SKM-1 (cell line): ENCODE measurements around the gene CNIH2.
"Not testable (repeated sequence)": the region's sequence is repeated elsewhere in the genome, so short reads cannot be mapped to it uniquely, and the experiment has no call there.

Source experiments
- DNase-seq: peaks from one replicate; lab custom pipeline; 2025; ENCODE audit not compliant: unreplicated experiment; lab: John Stamatoyannopoulos, UW

Gene CNIH2

GRCh38 chr11:66275984-66276612 is 1.9 kb upstream of the CNIH2 start:
- DNase-seq, result no peak

- DNase-seq, result not testable (repeated sequence)
These were observed 1.4 kb upstream of the CNIH2 start for GRCh38 chr11:66276619-66277018.

- DNase-seq, result not testable (repeated sequence)
These were observed 911 bp upstream of the CNIH2 start for GRCh38 chr11:66277064-66277463.

GRCh38 chr11:66278363-66279091 is 552 bp downstream of the CNIH2 start:
- no peak for DNase-seq

GRCh38 chr11:66279092-66279734 is 1.2 kb downstream of the CNIH2 start:
- no peak for DNase-seq

- DNase-seq, result no peak
These were observed 2.5 kb downstream of the CNIH2 start for GRCh38 chr11:66280428-66280827.

- DNase-seq, result no peak
These were observed 3.0 kb downstream of the CNIH2 start for GRCh38 chr11:66281001-66281400.

GRCh38 chr11:66281776-66282467 is 3.9 kb downstream of the CNIH2 start:
- no peak for DNase-seq

GRCh38 chr11:66282468-66283455 is 4.8 kb downstream of the CNIH2 start:
- DNase-seq, result peak; percentile 92

- no peak for DNase-seq
These were observed 5.6 kb downstream of the CNIH2 start for GRCh38 chr11:66283461-66284105.

- DNase-seq, result no peak
These were observed 6.6 kb downstream of the CNIH2 start for GRCh38 chr11:66284526-66285078.

GRCh38 chr11:66285250-66285947 is 7.4 kb downstream of the CNIH2 start:
- DNase-seq, result no peak

GRCh38 chr11:66286699-66287098 is 8.7 kb downstream of the CNIH2 start:
- DNase-seq, result no peak

GRCh38 chr11:66287211-66287888 is 9.4 kb downstream of the CNIH2 start:
- DNase-seq, result no peak

GRCh38 chr11:66287889-66288670 is 10.1 kb downstream of the CNIH2 start:
- no peak for DNase-seq

GRCh38 chr11:66288671-66289547 is 10.9 kb downstream of the CNIH2 start, which contains the start of gene YIF1A:
Gene YIF1A, minus strand, starts transcription at chr11:66289143. Its CDS starts 158 bp downstream, at chr11:66288985.
- peak; percentile 97 for DNase-seq
